ENCODE results near the gene CTSZ.
"Not testable (repeated sequence)": the region's sequence is repeated elsewhere in the genome, so short reads cannot be mapped to it uniquely, and the experiment has no call there.

The CTSZ gene
- total RNA-seq = 455 to 2,168 (median 1,015) reads per million in 18 experiments

DNA sequence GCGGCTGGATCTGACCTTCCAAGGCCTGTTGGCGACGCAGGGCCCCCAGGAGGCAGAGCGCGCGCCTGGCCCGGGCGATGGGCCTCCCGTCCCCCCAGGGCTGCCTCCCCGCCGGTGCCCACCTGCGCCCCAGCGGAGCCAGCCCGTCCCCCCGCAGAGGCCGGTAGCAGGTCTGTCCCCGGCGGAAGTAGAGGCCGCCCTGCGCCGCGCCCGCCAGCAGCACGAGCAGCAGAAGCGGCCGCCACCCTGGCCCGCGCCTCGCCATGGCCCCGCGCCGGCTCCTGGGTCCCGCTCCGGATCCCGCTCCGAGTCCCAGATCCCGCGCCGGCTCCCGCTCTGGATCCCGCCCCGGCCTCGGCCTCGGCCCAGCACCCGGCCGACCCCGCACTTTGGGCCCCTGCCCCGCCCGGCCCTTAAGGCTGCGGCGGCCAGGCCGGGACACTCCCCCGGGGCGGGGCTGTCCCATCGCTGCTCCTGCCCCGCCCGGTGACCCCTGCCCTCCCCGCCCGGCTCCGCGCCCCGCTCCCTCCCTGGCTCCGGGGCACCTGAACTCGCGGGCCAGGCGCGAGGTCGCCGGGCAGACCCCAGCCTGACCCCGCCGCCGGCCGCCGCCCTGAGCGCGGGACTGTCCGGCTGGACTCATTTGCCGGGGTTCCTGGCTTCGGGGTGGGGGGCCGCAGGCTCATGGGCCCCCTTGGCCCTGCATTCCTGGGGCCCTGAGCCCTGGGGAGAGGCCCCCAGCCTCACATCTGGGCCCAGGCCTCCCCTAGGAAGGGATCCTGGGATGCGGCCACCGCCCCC is at the start of gene CTSZ:
TSS of gene CTSZ (minus strand) at position 391 of the 801 bp plus-strand sequence. CDS start at position 265, 126 bp downstream.
- peak; percentile 75 to 83 for DNase-seq

DNA sequence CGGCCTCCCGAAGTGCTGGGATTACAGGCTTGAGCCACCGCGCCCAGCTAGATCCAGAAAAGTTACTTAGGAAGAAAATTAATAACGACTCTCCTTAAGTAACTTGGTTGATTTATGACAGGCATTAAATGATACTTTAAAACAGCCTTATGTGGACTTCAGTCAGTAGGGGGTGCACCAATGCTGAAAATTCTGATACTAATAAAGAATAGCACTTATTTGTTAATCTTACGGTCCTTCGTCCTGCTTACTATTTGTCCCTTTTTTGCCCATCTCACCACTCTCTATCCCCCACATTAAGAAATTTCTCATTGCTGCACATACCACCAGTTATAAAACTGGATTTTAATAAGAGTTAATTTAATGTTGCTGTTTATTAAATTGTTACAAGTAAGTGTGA is 48.2 kb upstream of the CTSZ start:
- peak; percentile 27 to 32 for DNase-seq

DNA sequence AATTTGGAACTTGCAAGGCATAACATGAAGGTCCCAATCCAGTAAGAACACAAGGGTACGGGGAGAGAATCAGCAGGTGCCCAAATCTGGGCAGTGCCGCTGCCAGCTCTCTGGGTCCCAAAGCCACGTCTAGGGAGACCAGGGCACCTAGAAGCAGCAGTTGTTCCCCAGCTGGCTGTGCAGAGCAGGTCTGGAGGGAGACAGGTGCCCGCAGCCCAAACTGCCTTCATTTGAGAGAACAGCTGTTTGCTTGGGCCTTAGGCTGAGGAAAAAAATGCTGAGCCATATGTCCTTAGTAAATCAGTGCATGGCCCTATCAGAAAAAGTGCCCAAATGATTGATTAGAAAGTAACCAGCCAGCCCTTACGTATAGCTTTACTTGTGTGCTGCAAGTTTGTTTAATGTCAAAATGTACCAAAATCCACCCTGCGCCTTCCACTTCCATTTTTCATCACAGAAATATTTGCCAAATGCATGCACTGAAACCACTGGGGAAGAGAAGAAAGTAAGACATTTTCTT is 44.7 kb upstream of the CTSZ start:
- DNase-seq = no peak

DNA sequence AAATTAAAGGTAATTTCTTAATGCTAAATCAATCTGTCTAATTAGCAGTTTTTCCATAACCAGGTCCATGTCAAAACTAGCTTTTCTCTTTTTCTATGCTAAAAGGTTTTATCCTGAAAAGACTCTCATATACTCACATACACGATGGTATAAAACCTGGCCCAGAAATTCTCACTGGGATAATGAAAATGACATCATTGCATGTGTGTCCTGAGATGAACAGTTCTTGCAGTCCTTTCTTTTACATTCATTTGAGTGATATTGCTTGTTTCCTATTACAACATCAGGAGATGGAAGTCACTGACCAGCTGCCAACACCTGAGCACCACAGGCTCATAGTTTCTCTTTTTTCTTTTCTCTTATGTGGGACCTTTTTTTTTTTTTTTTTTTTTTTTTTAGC is 43.4 kb upstream of the CTSZ start:
- no peak for DNase-seq

DNA sequence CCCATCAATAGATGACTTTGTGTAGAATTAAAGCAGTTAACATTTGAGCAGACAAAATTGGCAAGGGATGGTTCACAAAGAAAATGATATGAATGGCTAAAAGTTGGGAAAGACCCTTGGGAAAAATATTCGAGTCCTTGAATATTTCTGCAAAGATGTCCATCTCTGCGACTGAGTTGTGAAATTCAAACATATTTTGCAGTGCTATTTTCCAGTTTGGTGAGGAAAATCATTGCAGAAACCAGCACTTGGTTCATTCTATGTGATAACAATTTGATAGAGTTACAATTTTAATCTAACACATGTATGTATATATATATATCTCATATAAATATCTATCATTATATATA is 41.6 kb upstream of the CTSZ start:
- DNase-seq = no peak

DNA sequence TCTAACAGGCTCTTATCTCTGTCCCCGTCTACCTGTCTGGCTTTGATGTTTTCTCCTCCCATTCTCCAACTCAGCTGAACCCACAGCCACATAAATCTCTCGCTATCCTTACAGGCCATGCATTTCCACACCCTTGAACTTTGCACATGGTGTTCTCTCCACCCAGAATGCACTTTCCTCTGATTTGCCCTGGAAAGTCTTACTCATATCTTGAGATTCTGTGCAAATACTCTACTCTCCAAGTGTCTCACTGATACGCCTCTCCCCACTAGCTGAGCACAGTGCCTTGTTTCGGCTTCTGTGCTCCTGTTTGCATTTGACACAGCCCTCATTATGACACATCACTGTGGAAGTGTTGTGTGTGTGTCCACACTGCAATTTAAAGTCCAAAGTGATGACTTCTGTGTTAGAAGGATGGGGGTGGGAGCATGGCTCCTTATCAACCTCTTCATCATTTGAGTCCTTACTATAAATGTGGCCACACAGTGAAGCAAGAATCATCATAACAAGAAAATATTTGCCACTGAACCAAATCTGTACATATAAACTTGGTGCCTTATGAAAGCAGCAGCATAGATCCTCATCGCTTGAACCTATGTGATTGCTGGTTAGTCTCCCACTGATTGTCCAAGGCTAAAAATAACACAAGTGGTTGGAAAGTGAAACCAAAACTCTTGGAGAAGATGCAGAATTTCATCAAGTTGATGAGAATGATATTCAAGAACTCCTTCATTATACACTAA is 41.1 kb upstream of the CTSZ start:
- DNase-seq = no peak

DNA sequence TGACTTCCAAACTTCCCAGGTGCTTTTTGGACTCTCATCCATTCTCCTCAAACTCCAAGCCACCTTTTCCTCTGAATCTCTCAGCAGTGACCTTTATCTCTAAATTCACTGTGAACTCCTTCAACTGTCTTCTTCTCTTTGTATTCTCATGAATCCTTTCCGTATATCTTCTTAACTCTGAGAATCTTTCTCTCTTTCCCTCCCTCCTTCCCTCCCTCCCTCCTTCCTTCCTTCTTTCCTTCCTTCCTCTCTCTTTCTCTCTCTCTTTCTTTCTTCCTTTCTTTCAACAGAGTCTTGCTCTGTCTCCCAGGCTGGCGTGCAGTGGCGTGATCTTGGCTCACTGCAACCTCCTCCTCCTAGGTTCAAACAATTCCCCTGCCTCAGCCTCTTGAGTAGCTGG is 39.8 kb upstream of the CTSZ start:
- no peak for DNase-seq

DNA sequence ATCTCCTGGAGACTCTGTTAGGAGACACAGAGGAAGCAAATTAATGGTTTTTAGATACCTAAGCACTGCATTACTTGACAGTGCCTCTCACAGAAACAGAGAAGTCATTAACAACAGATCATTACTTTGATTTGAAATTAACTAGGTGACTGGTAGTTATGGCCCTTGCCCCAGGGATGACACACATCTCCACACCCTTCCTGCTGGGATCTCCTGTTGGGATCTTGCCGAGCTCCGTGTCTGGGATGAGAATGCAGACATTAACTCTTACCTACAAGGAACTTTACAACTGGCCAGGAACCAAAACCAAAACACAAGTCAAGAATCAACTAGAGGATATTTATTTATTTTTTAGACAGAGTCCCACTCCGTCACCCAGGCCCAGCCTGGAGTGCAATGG is 37.7 kb upstream of the CTSZ start:
- no peak for DNase-seq

DNA sequence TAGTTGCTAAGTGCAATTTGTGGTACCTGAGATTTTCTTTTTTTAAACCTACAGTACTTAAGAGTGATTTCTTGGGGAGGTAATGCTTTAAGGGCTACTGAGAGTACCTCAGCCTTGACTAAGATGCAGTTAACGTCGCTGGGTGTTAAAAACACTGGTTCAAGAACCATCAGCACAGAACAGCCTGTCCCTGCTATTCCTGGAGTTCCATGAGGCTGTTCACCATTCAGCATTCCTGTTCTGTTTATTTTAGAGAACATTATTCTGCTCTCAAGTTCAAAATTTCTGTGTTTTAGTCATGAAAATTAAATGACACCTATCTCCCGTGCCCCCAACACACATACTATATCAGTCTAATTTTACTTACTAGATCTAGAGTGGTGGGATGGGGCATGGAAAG is 37.2 kb upstream of the CTSZ start:
- no peak for DNase-seq

DNA sequence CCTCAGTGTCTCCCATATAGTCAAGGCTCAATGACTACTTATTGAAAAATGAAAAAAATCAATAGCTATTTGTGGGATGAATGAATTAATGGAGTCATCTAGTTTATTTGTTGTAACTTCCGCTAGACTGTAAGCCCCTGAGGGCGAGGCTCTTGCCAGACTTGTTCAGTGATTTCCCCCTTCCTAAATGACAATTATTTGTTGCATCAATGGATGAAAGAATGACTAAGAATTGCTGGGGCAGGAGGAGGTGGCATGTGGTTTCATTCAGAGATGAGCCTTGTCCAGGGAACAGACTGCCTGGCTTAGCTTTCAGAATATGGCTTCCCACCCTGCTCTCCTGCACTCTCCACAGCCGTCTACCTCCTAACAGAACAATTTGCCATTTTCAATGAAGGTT is 36.6 kb upstream of the CTSZ start:
- DNase-seq = peak in 1 of 2 donors; percentile 9

DNA sequence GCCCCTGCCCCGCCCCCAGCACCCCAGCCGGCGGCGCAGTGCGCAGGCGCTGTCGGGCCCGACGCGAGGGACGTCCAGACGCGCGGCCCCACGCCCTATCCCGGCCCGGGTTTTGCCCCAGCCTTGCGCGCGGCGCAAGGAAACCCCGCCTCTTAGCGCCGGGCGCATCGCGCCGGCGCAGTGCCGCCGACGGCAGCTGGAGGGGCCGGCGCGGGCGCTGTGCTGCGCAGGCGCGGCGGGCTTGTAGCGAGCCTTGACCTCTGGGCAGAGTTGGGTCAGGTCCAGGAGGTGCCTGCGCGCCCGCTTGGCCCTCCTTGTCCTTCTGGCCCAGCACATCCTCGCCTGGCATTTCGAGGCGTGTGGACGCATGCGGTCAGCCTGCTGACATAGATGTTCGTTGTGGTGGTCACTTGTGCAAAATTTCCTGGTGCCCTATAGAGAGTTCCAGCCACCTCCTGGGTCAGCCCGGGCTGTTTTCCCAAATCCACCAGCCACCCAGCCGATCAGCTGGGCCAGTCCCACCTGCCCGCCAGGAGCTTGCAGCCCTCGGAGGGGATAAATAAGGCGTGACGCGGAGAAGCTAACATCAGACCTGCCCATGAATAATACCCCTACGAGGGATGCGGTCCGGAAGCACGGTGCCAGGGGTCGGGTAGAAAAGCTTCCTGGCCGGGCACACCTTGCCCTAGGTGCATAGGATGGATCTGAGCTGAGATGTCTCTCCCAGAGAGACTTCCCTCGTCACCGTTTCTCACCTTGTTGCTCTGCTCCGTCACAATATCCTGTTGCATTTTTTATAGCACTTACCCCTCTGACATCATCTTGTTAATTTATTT is 36.0 kb upstream of the CTSZ start:
- peak; percentile 96 to 98 for DNase-seq

DNA sequence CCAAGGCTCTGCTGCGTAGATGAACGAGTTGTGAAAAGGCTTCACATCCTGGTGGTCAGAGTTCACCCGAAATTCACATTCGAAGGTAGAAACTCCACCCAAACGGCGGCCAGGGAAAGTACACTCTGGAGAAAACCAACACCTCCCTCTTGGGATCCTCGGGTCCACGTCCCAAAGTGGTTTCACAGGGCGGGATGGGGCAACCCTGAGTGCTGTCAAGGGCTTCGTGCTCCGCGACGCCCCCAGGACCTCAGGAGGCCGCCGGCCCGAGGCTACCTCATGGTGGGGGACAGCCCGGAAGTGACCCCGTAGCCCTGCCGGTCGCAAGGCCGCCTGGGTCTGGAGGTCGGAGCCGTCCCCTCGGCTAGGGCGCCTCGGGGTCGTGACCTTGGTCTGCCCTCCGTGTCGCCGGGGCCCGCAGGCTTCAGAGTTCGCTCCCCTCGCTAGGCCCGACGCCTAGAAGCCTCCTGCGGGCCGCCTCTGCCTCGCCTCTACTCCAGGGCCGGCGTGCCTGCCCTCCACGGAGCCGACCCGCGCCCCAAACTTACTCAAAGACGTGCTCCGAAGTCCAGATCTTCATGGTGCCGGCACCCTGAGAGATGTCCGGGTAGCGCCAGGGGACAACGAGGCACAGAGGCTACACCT is 35.2 kb upstream of the CTSZ start, which contains the start of gene PRELID3B:
TSS of gene PRELID3B (minus strand) at position 636 of the 645 bp plus-strand sequence. CDS start at position 580, 56 bp downstream.
- DNase-seq = peak; percentile 7 to 30

DNA sequence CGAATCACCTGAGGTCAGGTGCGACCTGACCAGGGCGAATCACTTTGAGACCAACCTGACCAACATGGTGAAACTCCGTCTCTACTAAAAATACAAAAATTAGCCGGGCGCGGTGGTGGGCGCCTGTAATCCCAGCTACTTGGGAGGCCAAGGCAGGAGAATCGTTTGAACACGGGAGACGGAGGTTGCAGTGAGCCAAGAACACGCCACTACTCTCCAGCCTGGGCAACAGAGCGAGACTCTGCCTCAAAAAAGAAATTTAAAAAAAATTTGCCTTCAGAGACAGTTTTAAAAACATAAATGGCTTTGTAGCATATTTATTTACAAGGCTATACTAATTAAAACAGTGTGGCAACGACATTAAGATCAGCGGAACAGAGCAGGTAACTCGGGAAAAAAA is 34.4 kb upstream of the CTSZ start:
- DNase-seq = not testable (repeated sequence)

DNA sequence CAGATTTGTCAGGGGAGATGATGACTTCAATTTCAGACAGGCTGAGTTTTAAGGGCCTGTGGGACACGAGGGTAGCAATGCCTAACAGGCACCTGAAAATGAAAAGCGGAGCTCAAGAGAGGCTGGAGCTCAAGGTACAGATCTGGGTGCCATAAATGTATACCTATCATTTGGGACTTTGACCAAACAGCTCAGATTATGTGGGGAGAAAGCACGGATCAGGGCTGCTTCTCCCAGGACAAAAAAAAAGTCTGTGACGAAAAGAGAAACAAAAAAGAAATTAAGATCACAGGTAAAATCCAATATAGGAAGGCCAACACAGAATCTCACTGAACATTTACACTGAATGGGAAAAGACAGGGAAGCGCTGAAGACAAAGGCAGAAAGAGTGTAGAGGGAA is 33.6 kb upstream of the CTSZ start:
- DNase-seq = no peak

DNA sequence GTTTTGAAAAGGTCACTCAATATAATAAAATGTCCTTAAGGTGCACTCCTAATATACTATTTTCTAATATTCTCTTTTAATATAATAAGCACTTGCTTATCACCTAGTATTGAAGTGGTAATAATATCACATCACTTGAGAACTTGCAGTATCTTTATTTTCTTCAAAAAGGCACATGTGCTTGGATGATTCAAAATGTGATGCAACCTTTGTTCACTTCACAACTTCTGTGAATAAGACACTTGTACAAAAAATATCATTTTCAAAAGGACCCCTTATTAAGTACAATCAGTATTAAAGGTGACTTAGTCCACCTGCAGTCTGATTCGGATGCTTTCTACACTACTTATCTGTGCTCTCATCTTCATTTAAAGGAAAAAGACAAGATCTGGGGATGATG is 32.2 kb upstream of the CTSZ start:
- peak in 1 of 2 donors; percentile 17 for DNase-seq

DNA sequence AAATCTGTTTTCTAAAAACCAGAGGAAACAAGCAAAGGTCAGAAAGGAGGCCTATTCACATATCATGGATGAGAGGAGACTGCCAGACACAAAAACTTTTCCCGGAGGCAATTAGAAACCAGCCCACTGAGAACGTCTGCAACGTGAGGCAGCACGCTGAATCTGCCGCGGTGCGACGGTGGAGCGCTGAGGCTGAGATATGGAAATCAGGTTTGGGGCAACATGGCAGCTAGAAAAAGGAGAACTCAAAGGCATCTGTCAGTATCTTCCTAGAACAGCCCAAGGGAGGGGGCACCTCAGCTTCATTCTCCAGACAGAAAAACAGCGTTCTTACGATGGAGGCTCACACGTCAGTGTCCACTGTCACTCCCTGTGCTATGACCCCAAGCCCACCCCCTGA is 30.3 kb upstream of the CTSZ start:
- DNase-seq = no peak

DNA sequence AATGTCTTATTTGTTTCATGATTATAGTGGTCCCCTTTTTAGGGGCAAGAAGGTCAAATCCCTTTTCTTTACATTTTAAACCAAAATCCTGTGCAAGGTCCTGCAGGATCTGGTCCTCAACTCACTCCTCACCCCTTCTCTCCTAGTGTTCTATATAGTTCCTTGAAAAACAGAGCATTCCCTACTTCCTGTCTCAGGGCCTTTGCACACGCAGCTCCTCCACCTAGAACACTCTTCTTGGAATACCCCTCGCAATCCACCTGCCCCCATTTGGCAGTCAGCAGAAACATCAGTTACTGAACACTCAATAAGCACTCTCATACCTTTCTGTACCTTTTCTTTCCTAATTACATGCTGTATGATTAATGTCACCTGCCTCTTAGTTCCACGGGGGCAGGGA is 28.3 kb upstream of the CTSZ start:
- no peak for DNase-seq

DNA sequence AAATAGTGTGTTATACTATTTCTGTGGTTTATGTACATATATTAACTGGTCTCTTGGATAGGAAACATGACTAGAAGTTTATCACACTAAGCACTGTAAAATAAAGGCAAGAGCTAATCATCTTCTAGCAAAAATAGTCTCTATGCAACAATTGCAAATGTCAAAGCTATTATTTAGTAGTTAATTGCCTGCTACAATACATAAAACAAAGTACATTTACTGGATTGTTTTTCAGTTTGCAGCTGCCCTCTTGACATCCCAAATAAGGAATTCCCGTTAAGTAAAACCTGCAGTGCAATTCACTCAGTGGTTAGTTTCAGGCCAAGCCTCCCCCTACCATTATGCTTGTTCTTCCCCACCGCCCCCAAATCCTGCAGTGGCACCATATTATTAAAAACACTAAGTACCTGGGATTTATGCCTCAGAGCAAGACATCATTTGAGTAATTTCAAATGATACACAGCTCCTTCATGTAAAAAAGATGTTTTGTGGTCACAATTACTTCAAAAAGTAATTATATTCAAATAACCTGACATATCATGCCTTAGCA is 26.6 kb upstream of the CTSZ start:
- no peak for DNase-seq

DNA sequence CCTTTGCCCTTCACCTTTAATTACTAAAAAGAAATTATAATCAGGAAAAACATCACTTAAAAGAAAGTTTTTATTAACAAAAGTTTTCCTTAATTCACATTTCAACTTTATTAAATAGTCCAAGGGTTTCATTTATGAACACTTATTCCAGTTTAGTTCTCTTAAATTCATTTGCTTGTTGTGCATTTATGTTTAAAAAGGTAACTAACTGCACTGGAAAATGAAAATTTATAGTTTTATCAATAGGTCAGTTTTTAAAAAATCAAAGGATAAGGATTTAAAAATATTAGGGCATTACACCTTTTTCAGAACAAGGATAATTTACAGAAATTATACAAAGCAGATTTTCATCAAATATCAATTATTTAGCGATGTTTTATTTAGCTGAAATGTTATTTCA is 26.0 kb upstream of the CTSZ start:
- DNase-seq = no peak

DNA sequence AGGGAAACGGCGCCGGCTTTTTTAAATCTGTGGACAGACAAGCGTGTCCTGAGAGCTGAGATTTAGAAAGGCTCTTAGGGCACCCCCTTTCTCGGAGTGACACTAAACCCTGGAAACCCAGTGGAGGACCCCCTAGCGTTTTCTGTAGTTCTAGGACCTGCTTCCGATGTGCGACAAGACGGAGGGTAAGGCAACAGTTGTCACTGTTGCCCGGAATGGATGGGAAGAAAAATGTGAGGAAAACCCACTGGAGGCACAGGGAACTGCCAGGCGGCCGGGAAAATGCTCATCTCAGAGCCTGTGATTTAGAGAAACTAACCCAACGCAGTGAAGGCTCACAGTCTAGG is 25.6 kb upstream of the CTSZ start:
- no peak for DNase-seq

DNA sequence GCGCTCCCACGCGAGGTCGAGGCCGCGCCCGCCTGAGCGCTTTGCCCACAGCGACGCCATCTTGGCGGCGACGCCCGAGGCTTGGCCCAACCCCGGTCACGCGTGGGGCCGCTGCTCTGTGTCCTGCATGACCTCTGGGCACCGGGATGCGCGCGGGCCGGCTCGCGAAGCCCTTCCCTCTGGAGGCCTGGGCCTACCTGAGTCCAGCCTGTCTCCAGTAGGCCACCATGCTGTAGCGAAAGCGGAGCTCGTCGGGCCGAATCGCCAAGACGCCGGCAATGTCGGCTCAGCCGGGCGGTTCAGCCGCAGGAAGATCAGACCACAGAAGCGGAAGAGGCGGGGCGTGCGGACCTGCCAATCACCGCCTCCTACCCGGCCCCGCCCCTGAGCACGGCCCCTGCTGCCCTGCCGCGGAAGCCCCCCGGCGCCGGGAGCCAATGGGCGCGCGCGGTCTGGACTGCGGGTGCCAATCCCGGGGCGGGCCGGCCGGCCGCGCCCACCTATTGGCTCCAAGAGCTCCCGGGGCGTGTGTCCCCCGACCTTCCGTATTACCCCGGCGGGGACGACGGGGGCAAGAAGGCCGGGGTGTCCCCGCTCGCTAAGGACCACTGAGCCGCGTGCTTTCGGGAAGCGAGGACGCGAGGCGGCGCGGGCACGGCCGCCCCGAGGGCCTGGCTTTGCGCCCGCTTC is 25.1 kb upstream of the CTSZ start, which contains the start of gene ATP5F1E:
TSS of gene ATP5F1E (minus strand) at position 313 of the 690 bp plus-strand sequence. CDS start at position 229, 84 bp downstream.
- peak; percentile 97 for DNase-seq

Data from inflammatory macrophage (primary cell).